Hepatocyte (in vitro differentiated cells): Measurements from ENCODE around the gene TPPP3.

Experiments used
- EZH2phosphoT487 ChIP-seq: fragments of 200-600 bp; sonication (generic); IDR thresholded peaks from one replicate; pipeline ENCODE4 v1.6.1; 2018; ENCODE audit warnings: antibody characterized with exemption, mild to moderate bottlenecking, low read depth, moderate library complexity; ENCODE audit not compliant: unreplicated experiment, severe bottlenecking
- TF ChIP-seq, protein P1 (sequence below): fragments of 200-600 bp; sonication (generic); IDR thresholded peaks from 2 replicates; pipeline ENCODE4 v1.5.1; 2016; ENCODE audit warnings: antibody characterized with exemption, mild to moderate bottlenecking; ENCODE audit not compliant: poor library complexity

DNA sequence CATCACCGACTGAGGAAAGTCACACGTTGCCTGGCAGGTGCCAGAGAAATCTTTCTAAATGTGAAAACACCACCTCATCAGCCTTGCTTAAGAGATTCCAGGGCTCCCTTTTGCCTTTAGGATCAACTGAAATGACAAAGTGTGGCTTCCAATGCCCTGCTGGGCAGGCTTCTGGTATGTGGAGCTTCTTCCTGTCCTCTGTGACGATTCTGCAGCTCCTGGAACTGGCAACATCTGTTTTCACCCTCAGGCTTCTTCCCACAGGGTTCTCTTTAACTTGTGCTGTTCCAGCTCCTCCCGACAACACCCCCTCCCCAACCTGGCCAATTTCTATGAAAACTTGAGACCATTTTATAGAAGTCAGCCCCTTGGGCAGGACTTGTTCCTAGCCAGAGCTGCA is 27.7 kb upstream of the TPPP3 start:
- TF ChIP-seq, protein P1, sequence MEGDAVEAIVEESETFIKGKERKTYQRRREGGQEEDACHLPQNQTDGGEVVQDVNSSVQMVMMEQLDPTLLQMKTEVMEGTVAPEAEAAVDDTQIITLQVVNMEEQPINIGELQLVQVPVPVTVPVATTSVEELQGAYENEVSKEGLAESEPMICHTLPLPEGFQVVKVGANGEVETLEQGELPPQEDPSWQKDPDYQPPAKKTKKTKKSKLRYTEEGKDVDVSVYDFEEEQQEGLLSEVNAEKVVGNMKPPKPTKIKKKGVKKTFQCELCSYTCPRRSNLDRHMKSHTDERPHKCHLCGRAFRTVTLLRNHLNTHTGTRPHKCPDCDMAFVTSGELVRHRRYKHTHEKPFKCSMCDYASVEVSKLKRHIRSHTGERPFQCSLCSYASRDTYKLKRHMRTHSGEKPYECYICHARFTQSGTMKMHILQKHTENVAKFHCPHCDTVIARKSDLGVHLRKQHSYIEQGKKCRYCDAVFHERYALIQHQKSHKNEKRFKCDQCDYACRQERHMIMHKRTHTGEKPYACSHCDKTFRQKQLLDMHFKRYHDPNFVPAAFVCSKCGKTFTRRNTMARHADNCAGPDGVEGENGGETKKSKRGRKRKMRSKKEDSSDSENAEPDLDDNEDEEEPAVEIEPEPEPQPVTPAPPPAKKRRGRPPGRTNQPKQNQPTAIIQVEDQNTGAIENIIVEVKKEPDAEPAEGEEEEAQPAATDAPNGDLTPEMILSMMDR = no peak
- TF ChIP-seq EZH2phosphoT487 = no peak
